Vagina (tissue), 2 donors: ENCODE data around the gene ASB6. TPM values are rescaled to one million over a fixed set of nuclear protein-coding genes. Genes with fewer than 3 reads are reported as not detected.
"Not testable (repeated sequence)": the region's sequence is repeated elsewhere in the genome, so short reads cannot be mapped to it uniquely, and the experiment has no call there.

Experiments
- DNase-seq, 2 donors: peaks; one replicate each; pipeline ENCODE4 v3.0.0-alpha.2; 2017; ENCODE audit errors: extremely low spot score in 2 of 2
- H3K27ac ChIP-seq: fragments of 200-600 bp; sonication (generic); one replicate; pipeline ENCODE4 v1.5.1; 2019
- H3K27me3 ChIP-seq: fragments of 200-600 bp; sonication (generic); one replicate; pipeline ENCODE4 v1.5.1; 2019
- H3K36me3 ChIP-seq, 2 donors: fragments of 200-600 bp; sonication (generic); one replicate each; pipeline ENCODE4 v1.5.1; 2017 to 2019
- H3K4me1 ChIP-seq: fragments of 200-600 bp; sonication (generic); one replicate; pipeline ENCODE4 v1.5.1; 2019
- H3K4me3 ChIP-seq, 2 donors: fragments of 200-600 bp; sonication (generic); 1 replicate in 1 of 2; 2 replicates in 1 of 2; pipeline ENCODE4 v1.5.1; 2016 to 2019
- H3K9me3 ChIP-seq: fragments of 200-600 bp; sonication (generic); one replicate; pipeline ENCODE4 v1.5.1; 2019
- POLR2A ChIP-seq, 2 donors: fragments of 450-650 bp; IDR thresholded peaks; one replicate each; pipeline ENCODE4 v1.6.1; 2017; ENCODE audit warnings: antibody characterized with exemption in 2 of 2, mild to moderate bottlenecking in 2 of 2, moderate library complexity in 2 of 2
- POLR2AphosphoS5 ChIP-seq, 2 donors: sonication (generic); formaldehyde crosslinking; IDR thresholded peaks; one replicate each; pipeline ENCODE4 v1.9.0; 2017; ENCODE audit warnings: antibody characterized with exemption in 2 of 2, mild to moderate bottlenecking in 2 of 2, low read depth in 1 of 2; ENCODE audit not compliant: insufficient read depth in 1 of 2
- intact Hi-C: fragments of 100-400 bp; cut with DNase I; formaldehyde crosslinking; loops from one replicate; pipeline ENCODE4 v1.15.1; 2023
- total RNA-seq: library from RNA; depleted of rRNA; stranded (reverse); fragments of >200 nt; gene quantifications from one replicate; pipeline ENCODE4 v1.2.3, GENCODE V29; 2016
- TF ChIP-seq, protein P1 (sequence below), 3 experiments: fragments of 450-650 bp in 2 of 3; fragments of 200-600 bp in 1 of 3; sonication (generic) in 1 of 3; IDR thresholded peaks; one replicate each; pipeline ENCODE4 v1.5.1; 2017 to 2019; ENCODE audit warnings: antibody characterized with exemption in 3 of 3, mild to moderate bottlenecking in 2 of 3, moderate library complexity in 2 of 3

The ASB6 gene
- total RNA-seq, 1 donor from 2014 or later = 18.9 TPM

DNA sequence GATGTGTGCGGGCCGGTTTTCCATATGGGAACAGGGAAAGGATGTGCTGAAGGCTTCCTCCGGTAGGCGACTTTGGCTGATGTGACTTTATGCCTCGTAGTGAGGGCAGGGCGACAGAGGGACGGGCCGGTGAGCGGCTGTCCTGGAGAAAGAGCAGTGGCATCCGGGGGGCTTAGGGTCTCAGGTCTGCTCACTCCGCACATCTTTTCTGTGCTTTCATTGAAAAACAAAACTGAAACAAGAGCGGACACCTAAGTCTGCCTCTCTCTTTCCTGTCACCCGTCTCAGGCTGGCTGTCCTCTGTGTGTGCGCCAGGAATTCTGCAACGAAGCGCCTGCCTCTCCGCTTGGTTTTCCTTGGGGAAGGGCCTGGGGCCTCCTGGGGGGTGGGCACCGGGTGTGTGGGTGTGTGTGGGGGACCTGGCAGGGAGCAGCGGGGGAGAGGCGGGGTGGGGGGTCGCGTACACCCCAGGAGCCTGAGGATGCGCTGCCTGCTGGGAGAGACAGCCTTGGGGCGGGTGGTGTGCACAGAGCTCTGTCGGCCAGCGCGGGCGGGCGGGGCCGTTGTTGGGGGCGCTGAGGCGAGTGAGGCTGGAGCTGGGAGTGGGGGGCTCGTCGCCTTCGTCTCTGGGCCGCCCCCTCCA lies 22.9 kb upstream of the ASB6 start:
- DNase-seq = no peak
- Histone ChIP-seq H3K9me3 (no peaks in the 10 kb centered on the region), H3K4me1 (peaks cover 32% of the 10 kb centered on the region), H3K4me3 (peak overlapping the region; percentile 46 to 82), H3K36me3 (no peaks in the 10 kb centered on the region), H3K27me3 (no peaks in the 10 kb centered on the region), H3K27ac (peak overlapping the region; percentile 79)
- intact Hi-C loops = no loop called here
- TF ChIP-seq, protein P1, sequence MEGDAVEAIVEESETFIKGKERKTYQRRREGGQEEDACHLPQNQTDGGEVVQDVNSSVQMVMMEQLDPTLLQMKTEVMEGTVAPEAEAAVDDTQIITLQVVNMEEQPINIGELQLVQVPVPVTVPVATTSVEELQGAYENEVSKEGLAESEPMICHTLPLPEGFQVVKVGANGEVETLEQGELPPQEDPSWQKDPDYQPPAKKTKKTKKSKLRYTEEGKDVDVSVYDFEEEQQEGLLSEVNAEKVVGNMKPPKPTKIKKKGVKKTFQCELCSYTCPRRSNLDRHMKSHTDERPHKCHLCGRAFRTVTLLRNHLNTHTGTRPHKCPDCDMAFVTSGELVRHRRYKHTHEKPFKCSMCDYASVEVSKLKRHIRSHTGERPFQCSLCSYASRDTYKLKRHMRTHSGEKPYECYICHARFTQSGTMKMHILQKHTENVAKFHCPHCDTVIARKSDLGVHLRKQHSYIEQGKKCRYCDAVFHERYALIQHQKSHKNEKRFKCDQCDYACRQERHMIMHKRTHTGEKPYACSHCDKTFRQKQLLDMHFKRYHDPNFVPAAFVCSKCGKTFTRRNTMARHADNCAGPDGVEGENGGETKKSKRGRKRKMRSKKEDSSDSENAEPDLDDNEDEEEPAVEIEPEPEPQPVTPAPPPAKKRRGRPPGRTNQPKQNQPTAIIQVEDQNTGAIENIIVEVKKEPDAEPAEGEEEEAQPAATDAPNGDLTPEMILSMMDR (IDR thresholded peaks at IDR 0.05) = no peak
- TF ChIP-seq POLR2A (IDR thresholded peaks at IDR 0.05) (no peak), POLR2AphosphoS5 (IDR thresholded peaks at IDR 0.05; ENCODE audit: insufficient read depth in 1 of 2, low read depth in 1 of 2) (no peak)

DNA sequence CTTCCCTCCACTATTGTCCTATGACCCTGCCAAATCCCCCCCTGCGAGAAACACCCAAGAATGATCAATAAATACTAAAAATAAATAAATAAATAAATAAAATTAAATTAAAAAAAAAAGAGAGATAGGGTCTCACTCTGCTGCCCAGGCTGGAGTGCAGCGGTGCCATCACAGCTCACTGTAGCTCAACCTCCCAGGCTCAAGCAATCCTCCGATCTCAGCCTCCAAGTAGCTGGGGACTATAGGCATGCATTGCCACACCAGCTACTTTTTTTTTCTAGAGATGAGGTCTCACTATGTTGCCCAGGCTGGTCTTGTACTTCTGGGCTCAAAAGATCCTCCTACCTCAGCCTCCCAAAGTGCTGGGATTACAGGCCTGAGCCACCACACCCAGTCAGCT lies 20.3 kb upstream of the ASB6 start:
- H3K9me3 ChIP-seq, intact Hi-C loops: not testable (repeated sequence)
- H3K4me1 ChIP-seq = peaks cover 19% of the 10 kb centered on the region

DNA sequence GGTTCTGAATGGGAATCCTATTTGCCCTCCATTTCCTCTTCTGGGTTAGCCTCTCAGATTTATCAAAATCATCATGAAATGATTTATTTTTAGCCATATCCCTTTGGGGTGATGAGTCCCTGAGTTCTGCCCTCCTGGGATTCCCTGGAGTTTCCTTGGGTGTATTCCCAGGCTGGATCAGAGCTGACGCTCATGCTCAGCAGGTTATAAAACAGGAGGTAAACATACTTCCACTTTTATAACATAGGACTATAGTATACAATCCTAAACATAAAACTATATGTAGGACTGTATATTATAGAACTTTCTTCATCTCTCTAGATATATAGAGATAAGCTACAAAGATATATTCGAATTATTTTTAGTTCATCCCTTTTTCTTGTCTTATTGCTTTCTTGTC lies 19.1 kb upstream of the ASB6 start:
- Histone ChIP-seq H3K27me3 (no peaks in the 10 kb centered on the region), H3K27ac (no peak overlapping the region), H3K4me1 (peaks cover 9% of the 10 kb centered on the region), H3K9me3 (no peaks in the 10 kb centered on the region), H3K36me3 (no peaks in the 10 kb centered on the region), H3K4me3 (no peak overlapping the region)
- TF ChIP-seq, protein P1 (IDR thresholded peaks at IDR 0.05) = no peak
- TF ChIP-seq POLR2AphosphoS5 (IDR thresholded peaks at IDR 0.05; ENCODE audit: insufficient read depth in 1 of 2, low read depth in 1 of 2) = no peak
- no peak for TF ChIP-seq POLR2A (IDR thresholded peaks at IDR 0.05)
- DNase-seq = no peak
- intact Hi-C loops = no loop called here

More for the DNA sequence above, 20.3 kb upstream of the ASB6 start:
- H3K4me3 ChIP-seq, DNase-seq, H3K27ac ChIP-seq, H3K27me3 ChIP-seq, H3K36me3 ChIP-seq: not testable (repeated sequence)

DNA sequence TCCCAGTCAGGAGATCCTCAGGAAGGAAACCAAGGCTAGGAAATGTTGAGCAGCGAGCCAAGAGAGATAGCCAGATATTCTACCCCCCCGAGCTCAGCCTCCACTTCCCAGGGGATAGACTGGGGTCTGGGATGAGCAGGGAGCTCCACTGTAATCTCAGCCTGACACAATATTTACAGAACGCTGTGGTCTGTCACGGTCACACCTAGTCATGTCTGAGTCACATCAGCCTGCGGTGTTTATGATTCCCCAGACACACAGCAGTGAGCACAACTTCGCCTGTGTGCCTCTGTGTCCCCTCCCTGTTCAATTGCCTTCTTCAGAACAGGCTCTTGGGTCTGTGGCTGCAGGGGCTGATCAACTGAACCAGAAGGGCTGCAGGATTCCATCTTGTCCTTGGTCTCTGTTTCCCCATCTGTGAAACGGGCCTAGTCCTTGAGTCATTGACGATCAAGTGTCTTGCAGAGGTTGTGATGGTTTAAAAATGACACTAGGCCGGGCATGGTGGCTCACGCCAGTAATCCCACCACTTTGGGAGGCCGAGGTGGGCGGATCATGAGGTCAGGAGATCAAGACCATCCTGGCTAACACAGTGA lies 14.9 kb upstream of the ASB6 start:
- Histone ChIP-seq H3K9me3 (no peaks in the 10 kb centered on the region), H3K27me3 (no peaks in the 10 kb centered on the region), H3K27ac (no peak overlapping the region), H3K4me3 (no peak overlapping the region), H3K36me3 (no peaks in the 10 kb centered on the region), H3K4me1 (no peaks in the 10 kb centered on the region)
- TF ChIP-seq, protein P1 (IDR thresholded peaks at IDR 0.05) = no peak
- TF ChIP-seq POLR2AphosphoS5 (IDR thresholded peaks at IDR 0.05; ENCODE audit: insufficient read depth in 1 of 2, low read depth in 1 of 2) (no peak), POLR2A (IDR thresholded peaks at IDR 0.05) (no peak)
- DNase-seq = no peak
- intact Hi-C loops = no loop called here

DNA sequence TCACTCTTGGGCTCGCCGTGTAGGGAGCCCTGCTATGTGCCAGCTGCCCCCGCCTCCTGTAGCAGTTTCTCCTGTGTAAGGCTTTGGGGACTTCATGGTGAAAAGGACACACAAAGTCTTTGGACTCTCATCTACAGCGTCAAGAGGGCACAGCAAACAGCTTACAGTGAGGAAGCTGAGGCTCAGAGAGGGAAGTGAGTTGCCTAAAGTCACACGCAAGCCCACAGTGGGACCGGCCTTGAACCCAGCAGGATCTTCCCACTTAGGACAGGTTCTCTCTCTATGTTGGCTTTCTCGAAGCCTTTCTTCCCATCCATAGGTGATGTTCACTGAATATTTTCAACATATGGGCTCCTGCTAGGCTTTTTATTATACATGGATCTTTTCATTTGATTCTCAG lies 13.7 kb upstream of the ASB6 start:
- DNase-seq = no peak
- no peaks in the 10 kb centered on the region for H3K9me3 ChIP-seq
- intact Hi-C loops = no loop called here
- H3K4me1 ChIP-seq = peaks cover 6% of the 10 kb centered on the region
- no peaks in the 10 kb centered on the region for H3K27me3 ChIP-seq
- TF ChIP-seq, protein P1 (IDR thresholded peaks at IDR 0.05) = no peak
- TF ChIP-seq POLR2AphosphoS5 (IDR thresholded peaks at IDR 0.05; ENCODE audit: insufficient read depth in 1 of 2, low read depth in 1 of 2) = no peak
- TF ChIP-seq POLR2A (IDR thresholded peaks at IDR 0.05) = no peak
- H3K27ac ChIP-seq = no peak overlapping the region
- no peaks in the 10 kb centered on the region for H3K36me3 ChIP-seq
- no peak overlapping the region for H3K4me3 ChIP-seq
